ENCODE results near the gene SNAP23.

The SNAP23 gene

DNA sequence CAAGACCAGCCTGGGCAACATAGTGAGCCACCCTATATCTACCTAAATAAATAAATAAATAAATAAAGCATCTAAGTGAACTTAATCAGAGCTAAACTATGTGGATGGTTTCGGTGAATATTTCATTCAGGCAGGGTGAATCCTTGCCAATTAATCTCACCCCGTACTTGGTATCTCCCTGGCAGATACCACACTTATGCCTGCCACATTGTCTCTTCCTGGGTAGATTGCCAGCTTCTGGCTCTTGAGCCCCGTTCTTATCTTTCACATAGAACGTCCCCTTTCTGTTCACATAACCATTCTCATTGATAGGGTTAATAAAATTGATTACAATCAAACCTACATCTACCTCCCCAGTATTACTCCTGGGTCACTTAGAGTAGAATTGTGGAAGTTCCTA, 7.0 kb downstream of the SNAP23 start:
- Histone ChIP-seq H3K4me1 (ENCODE audit: insufficient read depth, poor library complexity, severe bottlenecking) (peaks cover 14% of the 10 kb centered on the region), H3K36me3 (ENCODE audit: low read depth) (peaks cover 31% of the 10 kb centered on the region), H3K27ac (ENCODE audit: poor library complexity, severe bottlenecking) (no peak overlapping the region), H3K9me3 (ENCODE audit: severe bottlenecking) (no peaks in the 10 kb centered on the region), H3K4me3 (ENCODE audit: severe bottlenecking) (no peak overlapping the region), H3K27me3 (ENCODE audit: insufficient read depth, poor library complexity, severe bottlenecking) (no peaks in the 10 kb centered on the region)
- no peak for ATAC-seq (ENCODE audit: low read depth)
- TF ChIP-seq CTCF (IDR thresholded peaks at IDR 0.05; ENCODE audit: poor library complexity, severe bottlenecking), result no peak
- no peak for DNase-seq (ENCODE audit: low spot score)

GRCh38 chr15:42503825-42504224, 8.4 kb downstream of the SNAP23 start:
- H3K9me3 ChIP-seq (ENCODE audit: severe bottlenecking), result no peaks in the 10 kb centered on the region
- H3K4me3 ChIP-seq (ENCODE audit: severe bottlenecking), result no peak overlapping the region
- H3K4me1 ChIP-seq (ENCODE audit: insufficient read depth, poor library complexity, severe bottlenecking), result peaks cover 11% of the 10 kb centered on the region
- no peaks in the 10 kb centered on the region for H3K27me3 ChIP-seq (ENCODE audit: insufficient read depth, poor library complexity, severe bottlenecking)
- DNase-seq (ENCODE audit: low spot score) (no peak), ATAC-seq (ENCODE audit: low read depth) (no peak)
- TF ChIP-seq CTCF (IDR thresholded peaks at IDR 0.05; ENCODE audit: poor library complexity, severe bottlenecking), result no peak
- no peak overlapping the region for H3K27ac ChIP-seq (ENCODE audit: poor library complexity, severe bottlenecking)
- H3K36me3 ChIP-seq (ENCODE audit: low read depth), result peaks cover 31% of the 10 kb centered on the region

GRCh38 chr15:42504631-42505030, 9.2 kb downstream of the SNAP23 start:
- no peak for ATAC-seq (ENCODE audit: low read depth)
- DNase-seq (ENCODE audit: low spot score), result no peak

GRCh38 chr15:42507514-42507913, 12.1 kb downstream of the SNAP23 start:
- peaks cover 21% of the 10 kb centered on the region for H3K36me3 ChIP-seq (ENCODE audit: low read depth)
- no peak for DNase-seq (ENCODE audit: low spot score)
- peaks cover 10% of the 10 kb centered on the region for H3K4me1 ChIP-seq (ENCODE audit: insufficient read depth, poor library complexity, severe bottlenecking)
- no peak overlapping the region for H3K4me3 ChIP-seq (ENCODE audit: severe bottlenecking)
- no peaks in the 10 kb centered on the region for H3K9me3 ChIP-seq (ENCODE audit: severe bottlenecking)
- no peaks in the 10 kb centered on the region for H3K27me3 ChIP-seq (ENCODE audit: insufficient read depth, poor library complexity, severe bottlenecking)
- no peak for ATAC-seq (ENCODE audit: low read depth)
- TF ChIP-seq CTCF (IDR thresholded peaks at IDR 0.05; ENCODE audit: poor library complexity, severe bottlenecking), result no peak
- H3K27ac ChIP-seq (ENCODE audit: poor library complexity, severe bottlenecking), result no peak overlapping the region

More at GRCh38 chr15:42504631-42505030, 9.2 kb downstream of the SNAP23 start:
- Histone ChIP-seq H3K36me3 (ENCODE audit: low read depth) (peaks cover 24% of the 10 kb centered on the region), H3K4me3 (ENCODE audit: severe bottlenecking) (no peak overlapping the region), H3K4me1 (ENCODE audit: insufficient read depth, poor library complexity, severe bottlenecking) (peaks cover 3% of the 10 kb centered on the region), H3K9me3 (ENCODE audit: severe bottlenecking) (no peaks in the 10 kb centered on the region), H3K27ac (ENCODE audit: poor library complexity, severe bottlenecking) (no peak overlapping the region), H3K27me3 (ENCODE audit: insufficient read depth, poor library complexity, severe bottlenecking) (no peaks in the 10 kb centered on the region)
- TF ChIP-seq CTCF (IDR thresholded peaks at IDR 0.05; ENCODE audit: poor library complexity, severe bottlenecking), result no peak

GRCh38 chr15:42508263-42508690, 12.8 kb downstream of the SNAP23 start:
- Histone ChIP-seq H3K27me3 (ENCODE audit: insufficient read depth, poor library complexity, severe bottlenecking) (no peaks in the 10 kb centered on the region), H3K4me3 (ENCODE audit: severe bottlenecking) (no peak overlapping the region), H3K27ac (ENCODE audit: poor library complexity, severe bottlenecking) (no peak overlapping the region), H3K4me1 (ENCODE audit: insufficient read depth, poor library complexity, severe bottlenecking) (peaks cover 10% of the 10 kb centered on the region), H3K9me3 (ENCODE audit: severe bottlenecking) (no peaks in the 10 kb centered on the region), H3K36me3 (ENCODE audit: low read depth) (peaks cover 27% of the 10 kb centered on the region)
- ATAC-seq (ENCODE audit: low read depth) (no peak), DNase-seq (ENCODE audit: low spot score) (no peak)
- TF ChIP-seq CTCF (IDR thresholded peaks at IDR 0.05; ENCODE audit: poor library complexity, severe bottlenecking), result no peak

Data from RWPE2 (cell line).